NCI-H2029 (cell line): ENCODE results near the gene PRH2.

Experiments
- DNase-seq: peaks from one replicate; lab custom pipeline; 2025; lab: John Stamatoyannopoulos, UW

Gene PRH2

DNA sequence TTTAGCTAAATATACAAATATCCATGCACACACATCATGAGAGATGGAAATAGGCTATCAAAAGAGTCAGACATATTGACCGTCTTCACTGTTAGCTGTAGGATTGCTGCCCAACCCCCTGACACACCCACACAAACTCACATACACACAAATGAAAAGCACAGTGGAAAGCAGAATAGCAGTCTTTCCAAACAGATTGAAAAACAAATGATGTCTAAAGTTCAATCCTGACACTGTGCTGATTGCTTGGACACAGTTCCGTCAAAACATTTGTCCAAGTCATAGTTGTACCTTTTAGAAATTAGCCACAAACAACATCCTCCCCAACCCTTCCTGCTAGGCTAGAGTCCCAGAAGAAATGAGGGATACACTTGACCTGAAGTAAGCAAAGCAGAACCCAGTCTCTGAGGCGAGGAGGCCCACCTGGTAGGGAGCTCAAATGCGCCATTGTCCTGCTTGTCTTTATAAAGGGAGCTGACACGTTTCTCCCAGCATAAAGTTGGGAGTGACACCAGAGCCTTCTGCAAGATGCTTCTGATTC lies at the start of gene PRH2:
Gene PRH2, plus strand, starts transcription at position 491 of the 541 bp plus-strand sequence. Its CDS starts 38 bp downstream, at position 529.
- DNase-seq = no peak

- DNase-seq = no peak
Measured at GRCh38 chr12:10884086-10884725, 44.8 kb upstream of the PRH2 start, which contains the start of gene PRH1. Gene PRH1 (minus strand): TSS chr12:10884255. CDS start chr12:10884217, 38 bp downstream.

- DNase-seq = no peak
Measured at GRCh38 chr12:10889226-10889625, 39.8 kb upstream of the PRH2 start.

- DNase-seq = no peak
Measured at GRCh38 chr12:10891937-10892336, 37.1 kb upstream of the PRH2 start.

- DNase-seq = no peak
Measured at GRCh38 chr12:10896854-10897253, 32.2 kb upstream of the PRH2 start.

- DNase-seq = no peak
Measured at GRCh38 chr12:10900530-10900929, 28.5 kb upstream of the PRH2 start.

DNA sequence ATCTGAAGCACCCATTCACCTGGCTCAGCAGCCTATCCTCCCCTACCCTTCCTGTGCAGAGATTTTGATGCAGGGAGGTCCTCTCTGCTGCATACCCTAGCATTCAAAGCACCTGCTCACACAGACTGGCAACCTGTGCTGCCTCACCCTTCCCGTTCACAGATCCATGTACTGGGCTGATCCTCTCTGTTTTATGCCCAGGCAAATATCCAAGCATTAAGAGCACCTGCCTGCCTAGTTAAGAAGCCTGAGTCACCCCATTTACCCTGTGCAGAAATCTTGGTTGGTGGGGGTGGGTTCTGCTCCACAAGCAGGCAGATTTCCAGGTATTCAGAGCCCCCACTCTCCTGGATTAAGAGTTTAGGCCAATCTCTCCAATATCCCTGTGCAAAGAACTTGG lies 28.1 kb upstream of the PRH2 start:
- no peak for DNase-seq

DNA sequence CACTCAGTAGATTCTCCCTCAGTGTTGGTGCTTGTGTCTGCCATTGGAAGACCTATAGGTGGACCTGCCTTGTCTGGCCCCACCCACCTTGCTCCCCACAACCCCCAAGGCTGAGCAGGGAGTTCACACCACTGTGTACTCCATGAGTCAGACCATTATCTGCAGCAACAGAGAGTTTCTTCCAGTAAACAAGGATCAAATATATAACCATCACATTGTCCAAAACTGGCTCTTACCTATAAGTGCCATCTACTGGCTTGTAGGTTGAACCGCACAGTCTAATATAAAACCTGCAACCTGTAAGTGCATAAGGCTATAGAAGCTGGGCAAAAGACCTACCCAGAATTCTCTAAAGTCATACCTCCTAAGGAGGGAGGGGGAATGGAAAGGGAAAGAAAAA lies 27.6 kb upstream of the PRH2 start:
- no peak for DNase-seq

GRCh38 chr12:10904686-10905085 lies 24.4 kb upstream of the PRH2 start:
- DNase-seq = no peak

DNA sequence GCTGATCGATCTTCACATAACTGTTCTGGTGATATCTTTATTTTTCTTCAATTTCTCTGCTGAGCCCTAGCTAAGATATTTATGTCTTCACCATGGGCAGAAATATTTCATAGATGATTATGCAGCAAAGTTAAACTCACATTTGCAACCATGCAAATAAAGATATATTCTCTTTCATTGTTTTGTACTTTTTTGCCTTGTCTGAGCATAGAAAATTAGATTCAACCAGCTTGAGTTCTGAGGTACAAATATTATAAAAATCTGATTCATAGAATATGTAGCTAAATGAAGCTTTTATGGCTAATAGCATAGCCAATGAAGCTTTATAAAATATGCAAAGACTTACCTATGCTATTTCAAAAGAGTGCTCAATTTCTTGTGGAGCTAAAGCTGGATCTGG lies 19.6 kb upstream of the PRH2 start, which contains the start of gene TAS2R13:
Gene TAS2R13, minus strand, starts transcription at position 101 of the 400 bp plus-strand sequence. CDS start 264 bp downstream, outside the sequence.
- DNase-seq = no peak

DNA sequence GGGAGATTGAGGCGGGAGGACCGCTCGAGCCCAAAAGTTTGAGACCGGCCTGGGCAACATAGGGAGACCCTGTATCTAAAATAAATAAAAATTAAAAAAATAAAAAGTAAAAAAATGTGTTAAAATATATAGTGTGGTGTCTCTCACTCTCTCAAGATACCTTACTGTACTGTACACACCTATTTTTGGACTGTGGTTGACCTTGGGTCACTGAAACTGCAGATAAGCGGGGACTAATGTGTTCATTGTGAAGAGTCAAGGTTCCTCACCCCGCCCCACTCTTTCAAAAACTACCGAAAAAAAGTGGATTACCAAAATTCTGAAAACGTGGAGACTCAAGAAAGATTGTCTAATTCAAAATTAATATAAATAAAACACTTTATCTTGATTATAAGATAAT lies 18.7 kb upstream of the PRH2 start:
- no peak for DNase-seq

- DNase-seq = no peak
Measured at GRCh38 chr12:10919809-10920208, 9.2 kb upstream of the PRH2 start.

- DNase-seq = no peak
Measured at GRCh38 chr12:10926269-10926668, 2.8 kb upstream of the PRH2 start.

DNA sequence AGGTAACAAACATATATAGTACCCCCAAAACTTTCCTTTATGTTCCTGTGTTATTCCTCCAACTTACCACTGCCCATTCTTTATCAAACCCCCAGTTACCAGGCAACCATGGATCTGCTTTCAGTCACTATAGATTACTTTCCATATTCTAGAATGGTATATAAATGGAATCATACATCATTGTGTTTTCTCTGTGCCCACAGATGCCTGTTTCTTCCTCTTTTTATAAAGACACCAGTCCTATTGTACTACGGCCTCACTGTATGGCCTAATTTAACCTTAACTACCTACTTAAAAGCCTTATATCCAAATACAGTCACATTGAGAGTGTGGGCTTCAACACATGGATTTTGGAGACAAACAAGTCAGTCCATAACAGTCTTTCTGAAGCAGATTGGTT lies 7.5 kb downstream of the PRH2 start:
- DNase-seq = no peak

DNA sequence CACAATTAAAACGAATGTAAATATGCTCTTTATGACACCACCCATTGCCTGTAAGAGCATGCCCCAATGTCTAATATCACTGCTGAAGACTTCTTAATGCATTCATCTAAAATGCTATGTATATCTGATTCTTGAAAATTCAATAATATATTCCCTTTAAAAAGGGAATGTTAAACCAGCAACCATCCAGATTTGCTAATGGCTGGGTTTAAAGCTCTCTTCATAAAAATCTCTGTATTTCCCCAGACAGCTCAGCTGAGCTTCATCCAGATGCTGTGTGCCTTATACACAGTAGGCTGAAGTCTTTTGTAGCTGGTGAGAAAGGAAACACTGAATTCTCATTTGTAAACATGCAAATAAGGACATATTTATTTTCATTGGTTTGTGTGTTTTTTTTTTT lies 10.1 kb downstream of the PRH2 start, which contains the start of gene TAS2R14:
Gene TAS2R14, minus strand, starts transcription at position 101 of the 400 bp plus-strand sequence. Its CDS starts 56 bp downstream, at position 45.
- DNase-seq = no peak

GRCh38 chr12:10940389-10940788 lies 11.4 kb downstream of the PRH2 start:
- no peak for DNase-seq

DNA sequence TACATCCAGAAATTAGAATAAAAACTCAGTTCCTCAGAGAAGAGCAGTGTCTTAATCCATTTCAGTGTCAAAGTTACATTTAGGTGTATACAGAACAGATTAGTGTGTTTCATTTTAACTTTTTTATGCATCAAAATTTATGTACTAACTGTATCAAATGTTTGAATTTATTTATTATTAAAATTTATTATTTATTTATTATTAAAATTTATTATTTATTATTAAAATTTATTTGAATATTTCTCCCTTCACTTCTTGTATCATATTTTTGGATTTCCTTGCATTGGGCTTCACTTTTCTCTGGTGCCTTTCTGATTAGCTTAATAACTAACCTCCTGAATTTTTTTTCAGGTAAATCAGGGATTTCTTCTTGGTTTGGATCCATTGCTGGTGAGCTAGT lies 12.3 kb downstream of the PRH2 start:
- DNase-seq = no peak

- no peak for DNase-seq
Measured at GRCh38 chr12:10941916-10942607, 13.0 kb downstream of the PRH2 start.

DNA sequence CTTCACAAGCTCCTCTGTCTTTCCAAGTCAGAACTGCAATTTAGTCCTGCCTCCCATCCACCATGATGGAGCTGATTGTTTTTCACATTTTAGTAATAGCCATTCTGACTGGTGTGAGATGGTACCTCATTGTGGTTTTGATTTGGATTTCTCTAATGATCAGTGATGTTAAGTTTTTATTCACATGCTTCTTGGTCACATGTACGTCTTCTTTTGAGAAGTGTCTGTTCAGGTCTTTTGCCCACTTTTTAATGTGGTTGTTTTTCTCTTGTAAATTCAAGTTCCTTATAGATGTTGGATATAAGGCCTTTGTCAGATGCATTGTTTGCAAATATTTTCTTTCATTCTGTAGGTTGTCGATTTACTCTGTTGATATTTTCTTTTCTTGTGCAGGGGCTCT lies 14.1 kb downstream of the PRH2 start:
- no peak for DNase-seq

- DNase-seq = no peak
Measured at GRCh38 chr12:10952645-10953044, 23.6 kb downstream of the PRH2 start.

DNA sequence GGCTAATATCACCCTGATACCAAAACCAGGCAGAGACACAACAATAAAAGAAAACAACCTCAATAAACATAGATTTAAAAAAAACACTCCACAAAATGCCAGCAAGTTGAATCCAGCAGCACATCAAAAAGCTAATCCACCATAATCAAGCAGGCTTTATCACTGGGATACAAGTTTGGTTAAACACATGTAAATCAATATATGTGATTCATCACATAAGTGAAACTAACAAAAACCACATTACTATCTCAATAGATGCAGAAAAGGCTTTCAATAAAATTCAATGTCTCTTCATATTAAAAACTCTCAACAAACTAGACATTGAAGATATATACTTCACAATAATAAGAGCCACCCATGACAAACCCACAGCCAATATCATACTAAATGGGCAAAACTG lies 27.0 kb downstream of the PRH2 start:
- DNase-seq = no peak

GRCh38 chr12:10957741-10958140 lies 28.7 kb downstream of the PRH2 start:
- no peak for DNase-seq

GRCh38 chr12:10959804-10960203 lies 30.8 kb downstream of the PRH2 start:
- no peak for DNase-seq
